HEK293 (cell line): ENCODE results near the gene ADAMTS8.

Experiments
- CTCF ChIA-PET: fragments of 350-600 bp; formaldehyde crosslinking; extraction: SDS; loops from one replicate; lab custom pipeline; 2021; ENCODE audit warnings: antibody characterized with exemption; lab: Yijun Ruan, JAX
- POLR2A ChIA-PET: fragments of 300-600 bp; formaldehyde crosslinking; extraction: SDS; loops from one replicate; lab custom pipeline; 2020; ENCODE audit warnings: antibody characterized with exemption, inconsistent platforms; lab: Yijun Ruan, JAX
- H3K27ac ChIP-seq: fragments of 200-500 bp; sonication (Bioruptor generic); 2 replicates; pipeline ENCODE4 v1.5.1; 2014; ENCODE audit warnings: low read depth, low read length, control low read depth, inconsistent platforms; ENCODE audit errors: extremely low read depth
- H3K36me3 ChIP-seq, 2 experiments: fragments of 200-500 bp in 1 of 2; sonication (Bioruptor generic) in 1 of 2; 1 replicate in 1 of 2; 2 replicates in 1 of 2; pipeline ENCODE4 v1.5.1; 2014 to 2017; ENCODE audit warnings: inconsistent platforms in 2 of 2, low read length in 2 of 2; ENCODE audit not compliant: control insufficient read depth in 2 of 2, insufficient read depth in 1 of 2
- H3K4me1 ChIP-seq: fragments of 200-500 bp; sonication (Bioruptor generic); 2 replicates; pipeline ENCODE4 v1.5.1; 2014; ENCODE audit warnings: mild to moderate bottlenecking, low read length, inconsistent platforms; ENCODE audit not compliant: control insufficient read depth, insufficient read depth
- H3K4me3 ChIP-seq: 2 replicates; pipeline ENCODE4 v1.5.1; 2011; ENCODE audit warnings: low read depth, mild to moderate bottlenecking, control low read depth, low read length, moderate library complexity
- H3K9me3 ChIP-seq: fragments of 200-500 bp; sonication (Bioruptor generic); 2 replicates; pipeline ENCODE4 v1.5.1; 2014; ENCODE audit warnings: low read depth, low read length, inconsistent platforms; ENCODE audit not compliant: control insufficient read depth, insufficient read depth
- GLIS2 ChIP-seq: fragments of 450-650 bp; formaldehyde crosslinking; IDR thresholded peaks from 2 replicates; pipeline ENCODE4 v1.5.1; 2016; ENCODE audit warnings: missing biosample characterization, missing genetic modification characterization
- HOXA7 ChIP-seq: sonication (generic); formaldehyde crosslinking; IDR thresholded peaks from 2 replicates; pipeline ENCODE4 v1.8.1; 2022; ENCODE audit warnings: missing genetic modification reagents, borderline replicate concordance
- KLF16 ChIP-seq: fragments of 450-650 bp; formaldehyde crosslinking; IDR thresholded peaks from 2 replicates; pipeline ENCODE4 v1.5.1; 2017; ENCODE audit warnings: missing biosample characterization, missing genetic modification characterization
- PBX3 ChIP-seq: sonication (generic); formaldehyde crosslinking; IDR thresholded peaks from 2 replicates; pipeline ENCODE4 v1.8.1; 2022; ENCODE audit warnings: mild to moderate bottlenecking, moderate library complexity, missing genetic modification reagents
- PRDM6 ChIP-seq: fragments of 450-650 bp; formaldehyde crosslinking; IDR thresholded peaks from 2 replicates; pipeline ENCODE4 v1.5.1; 2017; ENCODE audit warnings: missing biosample characterization, missing genetic modification characterization
- TSHZ1 ChIP-seq: fragments of 450-650 bp; formaldehyde crosslinking; IDR thresholded peaks from 2 replicates; pipeline ENCODE4 v1.5.1; 2016; ENCODE audit warnings: missing biosample characterization, missing genetic modification characterization, borderline replicate concordance
- WT1 ChIP-seq: fragments of 450-650 bp; formaldehyde crosslinking; IDR thresholded peaks from 2 replicates; pipeline ENCODE4 v1.5.1; 2016; ENCODE audit warnings: missing biosample characterization, missing genetic modification characterization
- ZBTB10 ChIP-seq: fragments of 450-650 bp; formaldehyde crosslinking; IDR thresholded peaks from 2 replicates; pipeline ENCODE4 v1.5.1; 2016; ENCODE audit warnings: missing biosample characterization, missing genetic modification characterization
- ZBTB8A ChIP-seq: fragments of 450-650 bp; formaldehyde crosslinking; IDR thresholded peaks from 2 replicates; pipeline ENCODE4 v1.5.1; 2016; ENCODE audit warnings: missing biosample characterization, missing genetic modification characterization
- ZNF266 ChIP-seq: fragments of 450-650 bp; formaldehyde crosslinking; IDR thresholded peaks from 2 replicates; pipeline ENCODE4 v1.5.1; 2016; ENCODE audit warnings: missing biosample characterization, missing genetic modification characterization, low read depth
- ZNF335 ChIP-seq: fragments of 450-650 bp; formaldehyde crosslinking; conservative IDR thresholded peaks from 2 replicates; pipeline ENCODE4 v1.5.1; 2016; ENCODE audit warnings: missing biosample characterization, missing genetic modification characterization
- ZNF341 ChIP-seq: fragments of 450-650 bp; formaldehyde crosslinking; IDR thresholded peaks from 2 replicates; pipeline ENCODE4; 2016; ENCODE audit warnings: low read depth, missing biosample characterization, missing genetic modification characterization
- ZNF398 ChIP-seq: fragments of 450-650 bp; formaldehyde crosslinking; IDR thresholded peaks from 2 replicates; pipeline ENCODE4 v1.5.1; 2017; ENCODE audit warnings: missing biosample characterization, missing genetic modification characterization
- ZNF404 ChIP-seq: fragments of 450-650 bp; formaldehyde crosslinking; IDR thresholded peaks from 2 replicates; pipeline ENCODE4 v1.5.1; 2017; ENCODE audit warnings: missing biosample characterization, missing genetic modification characterization
- ZNF426 ChIP-seq: fragments of 450-650 bp; formaldehyde crosslinking; IDR thresholded peaks from 2 replicates; pipeline ENCODE4 v1.5.1; 2017; ENCODE audit warnings: missing biosample characterization, missing genetic modification characterization, mild to moderate bottlenecking, inconsistent platforms, moderate library complexity
- ZNF529 ChIP-seq: fragments of 450-650 bp; formaldehyde crosslinking; IDR thresholded peaks from 2 replicates; pipeline ENCODE4 v1.5.1; 2017; ENCODE audit warnings: missing genetic modification characterization, missing biosample characterization; ENCODE audit not compliant: insufficient replicate concordance
- ZNF596 ChIP-seq: fragments of 450-650 bp; IDR thresholded peaks from 2 replicates; pipeline ENCODE4 v1.5.0; 2018; ENCODE audit warnings: missing biosample characterization, mild to moderate bottlenecking, missing genetic modification characterization, moderate library complexity
- ZSCAN5A ChIP-seq: fragments of 450-650 bp; formaldehyde crosslinking; IDR thresholded peaks from 2 replicates; pipeline ENCODE4 v1.5.1; 2016; ENCODE audit warnings: missing biosample characterization, missing genetic modification characterization

ADAMTS8 gene

GRCh38 chr11:130470832-130471706, 42.7 kb upstream of the ADAMTS8 start:
- Histone ChIP-seq H3K4me3 (no peak overlapping the region), H3K27ac (no peak overlapping the region), H3K4me1 (no peaks in the 10 kb centered on the region), H3K9me3 (no peaks in the 10 kb centered on the region), H3K36me3 (peaks cover 0 to 16% of the 10 kb centered on the region in 2 experiments; a peak in 1 of 3 replicates)
- POLR2A ChIA-PET: interaction anchor here (1.1 kb wide), 1 partner anchor 22 kb away, joined by 3 read pairs; the partner anchor contains the start of gene ADAMTS15
- CTCF ChIA-PET: no interaction called here
- TF ChIP-seq ZNF426 (tag by site-specific recombination): no peak
- no peak for TF ChIP-seq PRDM6 (tag by site-specific recombination)
- TF ChIP-seq WT1 (tag by site-specific recombination): no peak
- no peak for TF ChIP-seq ZBTB8A
- no peak for TF ChIP-seq ZNF266
- TF ChIP-seq ZSCAN5A (tag by site-specific recombination): no peak
- no peak for TF ChIP-seq ZNF335 (tag by site-specific recombination)
- TF ChIP-seq GLIS2: no peak
- no peak for TF ChIP-seq PBX3
- no peak for TF ChIP-seq TSHZ1 (tag by site-specific recombination)
- TF ChIP-seq ZNF596 (tag by site-specific recombination): no peak
- TF ChIP-seq ZNF529 (tag by site-specific recombination): no peak
- no peak for TF ChIP-seq ZNF341 (tag by site-specific recombination)
- TF ChIP-seq ZBTB10: no peak
- no peak for TF ChIP-seq KLF16
- no peak for TF ChIP-seq ZNF404 (tag by site-specific recombination)
- TF ChIP-seq HOXA7 (CRISPR knock-in tag): no peak
- no peak for TF ChIP-seq ZNF398 (tag by site-specific recombination)
